Measurements from ENCODE around the gene ACSL1.

Gene ACSL1

GRCh38 chr4:184851200-184851541 is 25.4 kb upstream of the ACSL1 start:
- DNase-seq (ENCODE audit: extremely low read depth, low read depth): no peak
- TF ChIP-seq CTCF (IDR thresholded peaks at IDR 0.05; ENCODE audit: low read depth, low read length, missing control alignments): no peak
- H3K4me3 ChIP-seq (replicated peaks; ENCODE audit: low read depth, low read length): no peak overlapping the region

- no peak overlapping the region for H3K4me3 ChIP-seq (replicated peaks; ENCODE audit: low read depth, low read length)
- TF ChIP-seq CTCF (IDR thresholded peaks at IDR 0.05; ENCODE audit: low read depth, low read length, missing control alignments): no peak
- DNase-seq (ENCODE audit: extremely low read depth, low read depth): no peak
Observed at GRCh38 chr4:184850431-184851199, 24.8 kb upstream of the ACSL1 start.

- no peak overlapping the region for H3K4me3 ChIP-seq (replicated peaks; ENCODE audit: low read depth, low read length)
- DNase-seq (ENCODE audit: extremely low read depth, low read depth): no peak
- TF ChIP-seq CTCF (IDR thresholded peaks at IDR 0.05; ENCODE audit: low read depth, low read length, missing control alignments): no peak
Observed at GRCh38 chr4:184850018-184850417, 24.2 kb upstream of the ACSL1 start.

- TF ChIP-seq CTCF (IDR thresholded peaks at IDR 0.05; ENCODE audit: low read depth, low read length, missing control alignments): no peak
- no peak overlapping the region for H3K4me3 ChIP-seq (replicated peaks; ENCODE audit: low read depth, low read length)
- no peak for DNase-seq (ENCODE audit: extremely low read depth, low read depth)
Observed at GRCh38 chr4:184849185-184849584, 23.4 kb upstream of the ACSL1 start.

GRCh38 chr4:184848510-184848909 is 22.7 kb upstream of the ACSL1 start:
- H3K4me3 ChIP-seq (replicated peaks; ENCODE audit: low read depth, low read length): no peak overlapping the region
- DNase-seq (ENCODE audit: extremely low read depth, low read depth): no peak
- TF ChIP-seq CTCF (IDR thresholded peaks at IDR 0.05; ENCODE audit: low read depth, low read length, missing control alignments): no peak

- no peak for DNase-seq (ENCODE audit: extremely low read depth, low read depth)
- no peak for TF ChIP-seq CTCF (IDR thresholded peaks at IDR 0.05; ENCODE audit: low read depth, low read length, missing control alignments)
- H3K4me3 ChIP-seq (replicated peaks; ENCODE audit: low read depth, low read length): no peak overlapping the region
Observed at GRCh38 chr4:184846531-184846930, 20.8 kb upstream of the ACSL1 start.

All from HFF-Myc (cell line).